GM18498 (cell line): ENCODE measurements around the gene ANKRD66.
"Not testable (repeated sequence)": the region's sequence is repeated elsewhere in the genome, so short reads cannot be mapped to it uniquely, and the experiment has no call there.

Experiments
- ATAC-seq: cut with Tn5 transposase; IDR thresholded peaks from one replicate; pipeline ENCODE4 v1.9.1; 2021; ENCODE audit warnings: mild to moderate bottlenecking, moderate library complexity; ENCODE audit not compliant: unreplicated experiment

Gene ANKRD66

DNA sequence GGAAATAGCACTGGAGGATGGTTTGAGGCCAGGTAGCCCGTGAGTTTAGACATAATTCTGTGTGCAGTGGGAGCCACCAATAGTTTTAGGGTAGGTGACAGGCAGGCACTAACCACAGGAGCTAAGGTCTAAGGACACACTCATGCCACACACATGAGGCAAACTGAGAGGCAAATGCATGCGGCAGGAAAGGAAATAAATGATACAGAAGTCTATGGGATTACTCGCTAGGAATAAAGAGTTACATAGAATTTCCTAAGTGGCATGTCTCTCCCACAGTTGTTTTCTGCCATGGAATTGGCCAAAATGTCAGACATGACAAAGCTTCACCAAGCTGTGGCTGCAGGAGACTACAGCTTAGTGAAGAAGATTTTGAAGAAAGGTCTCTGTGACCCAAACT, 4.9 kb downstream of the ANKRD66 start:
- ATAC-seq, result no peak

- no peak for ATAC-seq
Observed at GRCh38 chr6:46755865-46756264, 9.1 kb downstream of the ANKRD66 start.

- no peak for ATAC-seq
Observed at GRCh38 chr6:46756469-46757213, 9.9 kb downstream of the ANKRD66 start.

DNA sequence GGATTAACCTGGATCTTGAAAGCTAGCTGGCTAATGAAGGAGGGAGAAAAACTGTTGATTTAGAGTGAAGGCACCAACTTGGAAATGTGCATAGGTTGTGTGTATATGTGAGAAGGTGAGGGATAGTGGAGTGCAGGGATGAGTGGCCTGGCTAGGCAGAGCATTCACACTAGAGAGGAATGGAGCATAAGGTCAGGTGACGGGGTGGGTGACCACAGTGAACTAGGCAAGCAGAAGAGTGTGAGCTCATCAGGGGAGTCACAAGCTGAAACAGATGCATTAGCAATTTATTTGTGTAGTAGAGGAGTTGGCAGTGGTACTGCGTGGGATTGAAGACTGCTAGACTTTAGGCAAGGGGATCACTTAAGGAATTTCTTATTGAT, 10.5 kb downstream of the ANKRD66 start:
- no peak for ATAC-seq

- ATAC-seq, result no peak
Observed at GRCh38 chr6:46758960-46759753, 12.4 kb downstream of the ANKRD66 start.

- ATAC-seq, result no peak
Observed at GRCh38 chr6:46760925-46761324, 14.2 kb downstream of the ANKRD66 start.

DNA sequence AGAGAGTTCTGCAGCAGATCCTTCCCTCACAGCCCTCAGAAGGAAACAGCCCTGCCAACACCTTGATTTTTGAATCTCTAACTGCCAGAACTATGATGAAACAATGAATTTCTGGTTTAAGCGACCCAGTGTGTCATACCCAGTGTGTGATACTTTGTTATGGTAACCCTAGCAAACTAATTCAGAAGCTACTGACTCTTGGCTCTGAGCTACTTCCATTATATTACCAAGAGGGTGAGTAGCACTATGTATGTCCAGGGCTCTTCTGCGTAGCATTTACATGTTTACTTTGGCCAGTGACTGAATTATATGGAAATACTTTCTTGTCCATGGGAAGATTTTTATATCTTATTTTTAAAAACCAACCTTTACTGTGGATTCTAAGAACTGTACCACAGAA, 16.7 kb downstream of the ANKRD66 start:
- no peak for ATAC-seq

DNA sequence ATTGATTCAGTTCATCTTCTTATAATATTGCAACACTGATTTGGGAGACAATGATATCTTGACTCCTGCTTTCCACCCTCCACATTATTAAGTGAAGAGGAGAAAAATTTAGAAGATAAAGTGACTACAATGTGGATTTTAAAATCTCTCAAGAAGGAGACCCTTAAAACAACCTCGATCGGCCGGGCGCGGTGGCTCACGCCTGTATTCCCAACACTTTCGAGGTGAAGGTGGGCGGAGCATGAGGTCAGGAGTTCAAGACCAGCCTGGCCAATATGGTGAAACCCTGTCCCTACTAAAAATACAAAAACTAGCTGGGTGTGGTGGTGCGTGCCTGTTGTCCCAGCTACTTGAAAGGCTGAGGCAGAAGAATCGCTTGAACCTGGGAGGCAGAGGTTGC, 17.5 kb downstream of the ANKRD66 start:
- ATAC-seq, result not testable (repeated sequence)

- ATAC-seq, result no peak
Observed at GRCh38 chr6:46764961-46765360, 18.2 kb downstream of the ANKRD66 start.

- no peak for ATAC-seq
Observed at GRCh38 chr6:46772016-46772415, 25.3 kb downstream of the ANKRD66 start.

GRCh38 chr6:46772762-46773161, 26.0 kb downstream of the ANKRD66 start:
- ATAC-seq, result peak; percentile 64

DNA sequence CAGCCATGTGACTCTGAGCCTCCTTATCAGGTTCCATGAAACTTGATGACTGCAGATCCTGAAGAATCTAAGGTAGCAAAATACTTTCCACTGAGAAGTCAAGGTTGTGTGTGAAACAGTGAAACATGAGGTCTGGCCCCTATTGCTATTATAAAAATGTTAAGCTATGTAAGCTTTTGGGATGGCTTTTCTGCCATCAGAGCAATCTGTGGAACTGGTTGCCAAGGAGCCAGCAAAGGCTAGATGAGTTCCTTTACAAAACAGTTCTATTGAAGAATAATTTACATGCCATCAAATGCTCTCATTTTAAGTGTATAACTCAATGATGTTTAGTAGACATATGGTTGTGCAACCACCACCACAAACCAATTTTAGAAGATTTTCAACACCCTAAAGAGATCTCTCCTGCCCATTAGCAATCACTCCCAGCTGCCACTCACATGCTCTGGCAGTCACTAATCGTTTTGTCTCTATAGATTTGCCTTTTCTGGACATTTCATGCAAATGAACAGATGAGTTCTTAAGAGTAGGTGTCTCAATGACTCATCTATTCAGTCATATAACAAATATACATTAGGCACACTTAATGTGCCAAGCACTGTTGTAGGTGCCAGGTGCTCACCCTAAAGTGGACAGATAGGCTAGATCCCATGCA, 26.6 kb downstream of the ANKRD66 start:
- no peak for ATAC-seq

- ATAC-seq, result not testable (repeated sequence)
Observed at GRCh38 chr6:46774736-46775135, 28.0 kb downstream of the ANKRD66 start.

DNA sequence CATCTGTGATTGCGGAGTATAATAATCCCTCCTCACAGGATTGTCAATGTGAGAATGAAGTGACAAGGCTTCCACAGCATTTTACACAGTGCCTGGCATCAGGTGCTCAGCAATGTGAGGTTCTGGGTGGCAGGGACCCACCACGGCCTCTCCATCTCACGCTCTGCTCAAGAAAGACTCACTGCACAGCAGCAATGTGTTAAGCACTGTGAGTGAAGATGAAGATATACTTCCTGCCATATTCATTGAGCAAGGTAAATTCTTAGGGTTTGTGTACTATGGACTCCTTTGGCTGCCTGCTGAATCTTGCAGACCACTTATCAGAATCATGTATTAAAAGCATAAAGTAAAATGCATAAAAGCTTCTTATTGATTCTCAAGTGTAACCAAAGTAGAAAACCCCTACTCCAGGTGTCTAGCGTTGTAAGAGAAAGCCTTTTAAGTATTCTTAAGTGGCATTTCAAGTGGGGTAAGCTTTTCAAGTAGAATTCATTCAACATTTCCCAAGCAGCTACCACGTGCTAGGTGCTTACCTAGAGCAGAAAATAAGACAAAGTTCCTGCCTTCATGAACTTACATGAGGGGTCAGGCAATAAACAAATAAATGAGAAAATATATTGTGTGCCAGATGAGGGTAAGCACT, 29.5 kb downstream of the ANKRD66 start:
- ATAC-seq, result no peak

GRCh38 chr6:46777476-46778346, 31.0 kb downstream of the ANKRD66 start:
- no peak for ATAC-seq

DNA sequence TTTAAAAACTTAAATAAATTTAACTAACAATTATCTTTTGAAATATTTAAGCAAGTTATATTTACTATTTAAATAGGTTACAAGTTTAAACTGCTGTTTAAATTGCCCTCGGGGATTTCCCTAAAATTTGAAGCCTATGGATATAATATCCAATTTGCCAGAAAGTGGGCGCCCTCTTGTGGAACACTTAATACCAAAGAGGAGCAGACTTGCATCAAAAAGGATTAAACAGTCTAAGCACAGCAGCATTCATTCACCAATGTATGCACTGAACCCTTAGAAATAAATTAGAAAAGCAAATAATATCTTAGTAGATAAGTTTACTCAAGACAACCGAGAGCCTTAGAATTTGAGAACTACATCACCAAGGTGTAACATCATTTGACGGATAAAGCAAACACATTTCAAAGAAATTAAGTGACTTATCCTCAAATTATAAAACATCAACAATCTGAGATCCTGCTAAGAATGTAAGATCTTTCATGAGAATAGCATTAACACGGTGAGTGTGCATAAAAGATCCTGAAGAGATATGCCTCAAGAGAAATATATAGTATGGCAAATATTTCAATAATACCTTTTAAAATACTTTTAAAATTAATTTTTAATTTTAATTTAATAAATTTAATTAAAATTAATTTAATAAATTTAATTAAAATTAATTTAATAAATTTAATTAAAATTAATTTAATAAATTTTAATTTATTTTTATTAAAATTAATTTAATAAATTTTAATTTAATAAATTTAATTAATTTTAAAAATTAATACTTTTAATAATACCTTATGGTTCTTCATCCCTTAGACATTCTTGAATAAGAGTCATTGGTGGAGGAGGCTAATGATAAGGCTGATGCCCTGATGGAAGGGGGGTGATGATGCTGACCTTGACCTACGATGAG, 35.0 kb downstream of the ANKRD66 start:
- ATAC-seq, result no peak

DNA sequence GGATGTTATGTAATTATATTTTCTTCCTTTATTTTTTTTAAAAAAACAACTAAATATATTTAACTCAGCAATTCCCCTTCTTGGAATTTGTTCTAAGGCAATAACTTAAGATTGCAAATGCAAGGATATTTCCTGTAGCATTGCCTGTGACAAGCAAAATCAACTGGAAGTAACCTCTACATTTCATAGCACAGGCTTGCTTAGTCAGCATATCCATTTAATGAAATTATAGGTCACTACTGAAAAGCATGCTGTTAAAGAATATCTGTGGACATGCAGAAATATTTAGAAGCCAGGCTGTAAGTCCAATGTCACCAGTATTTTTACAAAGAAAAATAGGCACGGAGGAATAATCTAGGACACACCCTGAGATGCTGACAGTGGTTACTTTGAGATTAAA, 37.8 kb downstream of the ANKRD66 start:
- ATAC-seq, result no peak

DNA sequence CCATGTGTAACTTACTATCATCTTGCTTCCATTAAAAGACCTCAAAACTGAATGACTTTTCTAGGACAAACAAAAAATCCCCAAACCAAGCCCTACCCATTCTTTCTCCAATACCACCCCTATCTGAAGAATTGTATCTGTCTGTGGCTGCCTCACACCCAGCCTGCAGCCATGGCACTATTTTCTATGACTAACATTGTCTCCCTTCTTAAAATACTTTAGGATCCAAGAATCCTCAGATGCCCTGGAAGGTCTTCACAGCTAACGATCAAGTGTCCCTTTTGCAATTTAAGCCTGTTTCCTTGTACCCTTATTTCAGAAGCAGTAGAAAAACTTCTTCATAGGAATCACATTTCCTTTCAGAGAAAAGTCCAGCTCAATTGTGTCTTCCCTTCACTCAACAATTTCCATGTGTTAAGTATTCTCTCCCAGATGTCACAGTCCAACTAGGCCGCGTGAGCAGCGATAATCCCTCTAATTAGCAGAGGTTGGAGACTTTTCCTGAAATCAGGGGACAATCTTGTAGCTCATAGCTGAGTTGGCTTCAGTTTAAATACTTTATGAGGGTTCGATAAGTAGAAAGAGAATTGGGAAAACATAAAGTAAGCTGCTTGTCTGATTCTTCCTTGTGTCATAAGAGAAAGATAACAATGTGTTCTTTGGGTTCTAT, 41.3 kb downstream of the ANKRD66 start:
- ATAC-seq, result no peak

DNA sequence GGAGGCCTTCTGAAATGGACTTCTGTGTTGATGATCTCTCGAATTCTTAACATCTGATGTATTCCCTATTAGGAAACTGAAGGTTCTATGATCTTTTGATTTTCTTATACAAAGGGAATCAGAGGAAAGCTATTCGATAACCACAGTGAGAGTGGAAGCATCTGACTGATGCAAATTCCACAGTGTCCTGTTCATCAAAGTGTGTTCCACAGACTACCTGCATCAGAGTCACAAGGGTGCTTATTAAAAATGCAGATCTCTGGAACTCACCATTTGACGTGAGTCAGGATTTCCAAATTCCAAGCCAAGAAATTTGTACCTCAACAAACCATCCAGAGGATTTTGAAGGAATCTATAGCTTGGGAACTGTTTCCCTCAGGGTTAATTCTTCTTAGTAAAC, 42.1 kb downstream of the ANKRD66 start:
- no peak for ATAC-seq
